ENCODE data around the gene PDCD5.

The PDCD5 gene

GRCh38 chr19:32599736-32600157, 18.8 kb downstream of the PDCD5 start:
- no peak overlapping the region for H3K4me3 ChIP-seq (ENCODE audit: low read depth, low read length)
- peak; percentile 52; the same call in 1 of the 2 replicates for TF ChIP-seq CTCF (IDR thresholded peaks at IDR 0.05; ENCODE audit: borderline replicate concordance, insufficient read depth, low read depth, low read length)

- no peak for TF ChIP-seq CTCF (IDR thresholded peaks at IDR 0.05; ENCODE audit: borderline replicate concordance, insufficient read depth, low read depth, low read length)
Measured at GRCh38 chr19:32603961-32604360, 23.0 kb downstream of the PDCD5 start.

GRCh38 chr19:32605544-32605943, 24.6 kb downstream of the PDCD5 start:
- no peak overlapping the region for H3K4me3 ChIP-seq (ENCODE audit: low read depth, low read length)
- TF ChIP-seq CTCF (IDR thresholded peaks at IDR 0.05; ENCODE audit: borderline replicate concordance, insufficient read depth, low read depth, low read length) = no peak

More at GRCh38 chr19:32603961-32604360, 23.0 kb downstream of the PDCD5 start:
- no peak overlapping the region for H3K4me3 ChIP-seq (ENCODE audit: low read depth, low read length)

DNA sequence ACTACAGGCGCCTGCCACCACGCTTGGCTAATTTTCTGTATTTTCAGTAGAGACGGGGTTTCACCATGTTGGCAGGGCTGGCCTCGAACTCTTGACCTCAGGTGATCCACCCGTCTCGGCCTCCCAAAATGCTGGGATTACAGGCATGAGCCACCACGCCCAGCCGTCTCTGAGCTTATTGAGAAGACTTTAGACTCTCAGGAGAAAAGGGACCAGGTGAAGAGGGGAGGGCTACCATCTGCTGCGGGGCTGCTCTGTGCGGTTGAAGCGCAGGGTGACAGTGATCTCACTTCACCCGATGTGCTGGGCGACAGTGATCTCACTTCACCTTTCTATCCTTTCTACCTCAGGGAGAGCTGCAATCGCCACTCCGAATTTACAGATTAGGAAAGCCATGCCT, 25.3 kb downstream of the PDCD5 start:
- no peak for TF ChIP-seq CTCF (IDR thresholded peaks at IDR 0.05; ENCODE audit: borderline replicate concordance, insufficient read depth, low read depth, low read length)

DNA sequence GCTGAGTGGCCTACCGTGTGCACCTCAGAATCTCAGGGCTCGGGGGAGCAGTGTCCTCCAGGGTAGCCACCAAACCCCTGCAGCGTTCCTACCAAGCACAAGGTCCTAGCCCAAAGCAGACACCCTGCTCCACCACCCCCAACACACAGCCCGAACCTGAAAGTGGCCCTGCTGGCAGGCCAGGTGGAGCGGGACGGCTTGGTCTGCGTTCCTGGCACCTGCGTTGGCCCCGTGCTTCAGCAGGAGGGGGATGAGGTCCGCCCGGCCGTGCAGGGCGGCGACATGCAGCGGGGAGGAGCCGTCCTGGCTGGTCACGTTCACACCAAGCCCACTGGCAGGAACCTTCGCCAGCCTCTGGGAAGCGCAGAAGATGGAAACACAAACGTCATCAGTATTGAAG, 26.5 kb downstream of the PDCD5 start:
- TF ChIP-seq CTCF (IDR thresholded peaks at IDR 0.05; ENCODE audit: borderline replicate concordance, insufficient read depth, low read depth, low read length) = no peak

More for the DNA sequence above, 25.3 kb downstream of the PDCD5 start:
- no peak overlapping the region for H3K4me3 ChIP-seq (ENCODE audit: low read depth, low read length)

DNA sequence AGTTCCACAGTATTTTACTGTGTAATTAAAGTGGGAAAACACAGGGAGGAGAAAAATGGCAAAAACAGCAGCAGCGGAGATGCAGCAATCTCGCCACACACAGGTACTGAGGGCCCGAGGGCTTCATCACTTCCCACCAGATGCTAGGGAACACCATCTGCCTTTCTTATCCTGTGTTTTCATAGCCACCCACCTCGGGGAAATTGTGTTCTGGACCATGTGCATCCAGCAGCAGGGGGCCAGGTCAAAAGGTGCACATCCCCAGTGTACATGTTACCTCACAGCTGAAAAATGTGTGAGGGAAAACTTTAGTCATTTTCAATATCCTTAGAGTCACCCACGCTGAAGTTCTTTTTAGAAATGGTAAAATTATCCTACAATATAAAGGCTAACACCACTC, 30.2 kb downstream of the PDCD5 start:
- TF ChIP-seq CTCF (IDR thresholded peaks at IDR 0.05; ENCODE audit: borderline replicate concordance, insufficient read depth, low read depth, low read length) = no peak
- no peak overlapping the region for H3K4me3 ChIP-seq (ENCODE audit: low read depth, low read length)

More for the DNA sequence above, 26.5 kb downstream of the PDCD5 start:
- no peak overlapping the region for H3K4me3 ChIP-seq (ENCODE audit: low read depth, low read length)

DNA sequence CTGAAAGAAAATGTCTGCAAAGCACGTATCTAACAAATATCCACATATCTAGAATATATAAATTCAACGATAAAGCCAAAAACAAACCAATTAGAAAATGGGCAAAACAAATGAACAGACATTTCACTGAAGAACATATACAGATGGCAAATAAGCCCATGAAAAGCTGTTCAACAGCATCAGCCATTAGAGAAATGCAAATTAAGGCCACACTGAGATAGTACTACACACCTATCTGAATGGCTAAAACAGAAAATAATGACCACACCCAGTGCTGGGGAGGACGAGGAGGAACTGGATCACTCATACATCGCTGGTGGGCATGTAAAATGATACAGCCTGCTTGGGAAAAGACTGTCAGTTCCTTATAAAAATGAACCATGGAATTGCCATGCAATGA, 32.0 kb downstream of the PDCD5 start:
- TF ChIP-seq CTCF (IDR thresholded peaks at IDR 0.05; ENCODE audit: borderline replicate concordance, insufficient read depth, low read depth, low read length) = no peak

More for the DNA sequence above, 32.0 kb downstream of the PDCD5 start:
- no peak overlapping the region for H3K4me3 ChIP-seq (ENCODE audit: low read depth, low read length)

All from GM12875 (cell line).